SU-DHL-6 (cell line): ENCODE data around the gene NPIPB6.
"Not testable (repeated sequence)": the region's sequence is repeated elsewhere in the genome, so short reads cannot be mapped to it uniquely, and the experiment has no call there.

Experiments
- H2AFZ ChIP-seq: fragments of 200-600 bp; sonication (generic); 2 replicates; pipeline ENCODE4 v1.6.1; 2014; ENCODE audit warnings: low read depth, mild to moderate bottlenecking, moderate library complexity, mixed read lengths, antibody characterized with exemption, low read length; ENCODE audit not compliant: severe bottlenecking
- H3F3A ChIP-seq: fragments of 200-600 bp; shearing (Covaris generic); 2 replicates; pipeline ENCODE4 v1.6.0; 2016; ENCODE audit warnings: antibody characterized with exemption, mild to moderate bottlenecking; ENCODE audit not compliant: insufficient read depth
- H3K27ac ChIP-seq: fragments of 200-600 bp; sonication (generic); 2 replicates; pipeline ENCODE4 v1.5.1; 2016; ENCODE audit warnings: low read depth, mild to moderate bottlenecking, low read length, moderate library complexity, mixed read lengths
- H3K27me3 ChIP-seq: fragments of 200-600 bp; sonication (generic), shearing (Covaris generic); 2 replicates; pipeline ENCODE4 v1.6.0; 2014; ENCODE audit warnings: mild to moderate bottlenecking, low read length
- H3K36me3 ChIP-seq: fragments of 200-600 bp; sonication (generic); 2 replicates; pipeline ENCODE4 v1.6.1; 2014; ENCODE audit warnings: mild to moderate bottlenecking, low read length, mixed read lengths
- H3K4me2 ChIP-seq: fragments of 300-600, 200-600 bp; shearing (Covaris generic), sonication (generic); 2 replicates; pipeline ENCODE4 v1.6.0; 2014; ENCODE audit warnings: low read length, low read depth, mild to moderate bottlenecking; ENCODE audit not compliant: poor library complexity, severe bottlenecking
- H3K4me3 ChIP-seq: fragments of 200-600 bp; sonication (generic); 2 replicates; pipeline ENCODE4 v1.5.1; 2014; ENCODE audit warnings: antibody characterized with exemption, low read length, mild to moderate bottlenecking, mixed read lengths; ENCODE audit not compliant: insufficient read depth, poor library complexity, severe bottlenecking
- H3K79me2 ChIP-seq: fragments of 200-600 bp; sonication (generic); 2 replicates; pipeline ENCODE4 v1.6.1; 2014; ENCODE audit warnings: mild to moderate bottlenecking, low read length, moderate library complexity; ENCODE audit not compliant: insufficient read depth
- H3K9ac ChIP-seq: fragments of 200-600 bp; sonication (generic); 2 replicates; pipeline ENCODE4 v1.7.0; 2014; ENCODE audit warnings: mild to moderate bottlenecking, low read length
- H3K9me2 ChIP-seq: fragments of 200-600 bp; sonication (generic); replicated peaks from 2 replicates; pipeline ENCODE4 v1.6.1; 2014; ENCODE audit warnings: low read length; ENCODE audit not compliant: insufficient read depth
- H3K9me3 ChIP-seq: fragments of 200-600 bp; sonication (generic); 2 replicates; pipeline ENCODE4 v1.6.1; 2014; ENCODE audit warnings: low read length, mixed read lengths; ENCODE audit not compliant: insufficient read depth
- H4K20me1 ChIP-seq: fragments of 200-600 bp; sonication (generic); 2 replicates; pipeline ENCODE4 v1.6.1; 2014; ENCODE audit warnings: low read depth, mild to moderate bottlenecking, antibody characterized with exemption, low read length, moderate library complexity, mixed read lengths
- EZH2phosphoT487 ChIP-seq: fragments of 200-600 bp; sonication (generic), shearing (Covaris generic); conservative IDR thresholded peaks from 2 replicates; pipeline ENCODE4 v1.6.1; 2018; ENCODE audit warnings: mild to moderate bottlenecking, antibody characterized with exemption, low read length, moderate library complexity, mixed read lengths
- TF ChIP-seq, protein P1 (sequence below): fragments of 200-600 bp; sonication (generic); IDR thresholded peaks from one replicate; pipeline ENCODE4 v1.5.1; 2017; ENCODE audit warnings: antibody characterized with exemption, mild to moderate bottlenecking, low read length, moderate library complexity; ENCODE audit not compliant: insufficient read depth, poor library complexity, severe bottlenecking

Gene NPIPB6

DNA sequence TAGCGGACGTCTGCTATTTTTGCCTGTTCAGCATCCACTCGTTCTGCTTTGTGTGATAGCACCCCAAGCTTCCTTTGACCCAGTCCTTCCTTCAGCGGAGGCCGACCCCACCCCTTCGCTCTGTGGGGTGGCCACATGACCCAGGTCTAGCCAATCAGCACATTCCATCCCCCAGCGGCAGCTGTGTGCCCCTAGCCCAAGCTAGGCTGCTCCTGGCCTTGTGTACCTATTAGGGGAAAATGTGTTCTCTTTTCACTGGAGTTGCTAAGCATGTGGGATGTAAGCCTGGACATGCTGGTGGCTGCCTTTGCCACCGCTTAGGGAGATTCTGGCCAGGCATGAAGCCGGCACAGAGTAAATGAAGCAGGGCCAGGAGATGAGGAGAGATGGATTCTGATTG lies 33.1 kb downstream of the NPIPB6 start:
- not testable (repeated sequence) for H3K27me3 ChIP-seq, H3K79me2 ChIP-seq, H3K36me3 ChIP-seq, H2AFZ ChIP-seq, H3F3A ChIP-seq, H3K9me2 ChIP-seq, H3K9ac ChIP-seq, H3K4me2 ChIP-seq, H4K20me1 ChIP-seq, H3K9me3 ChIP-seq, H3K27ac ChIP-seq, H3K4me3 ChIP-seq

DNA sequence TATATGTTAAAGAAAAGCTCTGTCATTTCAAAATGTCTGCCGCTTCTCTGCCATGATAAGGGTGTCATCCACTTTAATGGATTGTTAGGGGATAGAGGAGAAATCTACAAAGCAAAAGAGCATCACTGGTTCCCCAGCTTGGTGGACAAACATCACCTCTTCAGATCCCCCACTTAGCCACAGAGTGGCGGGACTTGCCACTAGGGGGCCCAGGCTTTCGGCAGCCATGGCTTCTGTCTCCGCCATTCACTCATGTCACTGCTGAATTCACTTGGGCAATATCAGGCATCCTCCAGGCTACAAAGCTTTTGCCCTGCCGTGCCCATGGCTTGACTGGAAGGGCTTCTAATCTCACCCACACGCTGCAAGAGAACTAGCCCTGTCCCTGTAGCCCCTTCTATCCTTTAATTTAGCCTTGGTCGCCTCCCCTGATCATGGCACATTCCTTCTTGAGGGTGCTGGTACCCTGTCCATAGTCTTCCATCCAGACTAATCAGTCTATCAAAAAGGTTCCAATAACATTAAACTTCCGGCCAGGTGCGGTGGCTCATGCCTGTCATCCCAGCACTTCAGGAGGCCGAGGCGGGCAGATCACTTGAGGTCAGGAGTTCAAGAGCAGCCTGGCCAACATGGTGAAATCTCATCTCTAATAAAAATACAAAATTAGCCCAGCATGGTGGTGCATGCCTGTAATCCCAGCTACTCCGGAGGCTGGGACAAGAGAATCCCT lies 36.3 kb downstream of the NPIPB6 start:
- Histone ChIP-seq H3K4me2 (no peak overlapping the region), H2AFZ (peak overlapping the region; percentile 78), H3K9me2 (no peaks in the 10 kb centered on the region), H3K79me2 (no peaks in the 10 kb centered on the region), H3K36me3 (no peaks in the 10 kb centered on the region), H3F3A (no peaks in the 10 kb centered on the region), H3K27me3 (no peaks in the 10 kb centered on the region), H3K4me3 (no peak overlapping the region), H3K9ac (no peak overlapping the region), H3K9me3 (no peaks in the 10 kb centered on the region), H3K27ac (no peak overlapping the region), H4K20me1 (no peaks in the 10 kb centered on the region)
- TF ChIP-seq EZH2phosphoT487, result no peak
- TF ChIP-seq, protein P1, sequence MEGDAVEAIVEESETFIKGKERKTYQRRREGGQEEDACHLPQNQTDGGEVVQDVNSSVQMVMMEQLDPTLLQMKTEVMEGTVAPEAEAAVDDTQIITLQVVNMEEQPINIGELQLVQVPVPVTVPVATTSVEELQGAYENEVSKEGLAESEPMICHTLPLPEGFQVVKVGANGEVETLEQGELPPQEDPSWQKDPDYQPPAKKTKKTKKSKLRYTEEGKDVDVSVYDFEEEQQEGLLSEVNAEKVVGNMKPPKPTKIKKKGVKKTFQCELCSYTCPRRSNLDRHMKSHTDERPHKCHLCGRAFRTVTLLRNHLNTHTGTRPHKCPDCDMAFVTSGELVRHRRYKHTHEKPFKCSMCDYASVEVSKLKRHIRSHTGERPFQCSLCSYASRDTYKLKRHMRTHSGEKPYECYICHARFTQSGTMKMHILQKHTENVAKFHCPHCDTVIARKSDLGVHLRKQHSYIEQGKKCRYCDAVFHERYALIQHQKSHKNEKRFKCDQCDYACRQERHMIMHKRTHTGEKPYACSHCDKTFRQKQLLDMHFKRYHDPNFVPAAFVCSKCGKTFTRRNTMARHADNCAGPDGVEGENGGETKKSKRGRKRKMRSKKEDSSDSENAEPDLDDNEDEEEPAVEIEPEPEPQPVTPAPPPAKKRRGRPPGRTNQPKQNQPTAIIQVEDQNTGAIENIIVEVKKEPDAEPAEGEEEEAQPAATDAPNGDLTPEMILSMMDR, result peak; percentile 86

DNA sequence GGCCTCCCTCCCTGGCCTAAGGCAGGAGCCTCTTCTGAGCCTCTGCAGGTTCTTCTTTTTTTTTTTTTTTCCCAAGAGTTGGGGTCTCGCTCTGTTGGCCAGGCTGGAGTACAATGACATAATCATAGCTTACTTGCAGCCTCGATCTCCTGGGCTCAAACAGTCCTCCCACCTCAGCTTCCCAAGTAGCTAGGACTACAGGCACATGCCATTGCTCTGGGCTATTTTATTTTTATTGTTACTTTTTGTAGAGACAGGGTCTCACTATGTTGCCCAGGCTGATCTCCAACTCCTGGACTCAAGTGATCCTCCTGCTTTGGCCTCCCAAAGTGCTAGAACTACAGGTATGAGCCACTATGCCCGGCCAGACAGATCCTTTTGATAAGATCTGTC lies 38.4 kb downstream of the NPIPB6 start:
- Histone ChIP-seq H3K79me2 (no peaks in the 10 kb centered on the region), H3K4me3 (no peak overlapping the region), H3K9me2 (no peaks in the 10 kb centered on the region), H3K27me3 (no peaks in the 10 kb centered on the region), H4K20me1 (no peaks in the 10 kb centered on the region), H3K9me3 (no peaks in the 10 kb centered on the region), H3F3A (no peaks in the 10 kb centered on the region), H3K4me2 (no peak overlapping the region), H2AFZ (no peak overlapping the region), H3K9ac (no peak overlapping the region), H3K27ac (no peak overlapping the region), H3K36me3 (no peaks in the 10 kb centered on the region)
- no peak for TF ChIP-seq EZH2phosphoT487
- TF ChIP-seq, protein P1, result no peak

DNA sequence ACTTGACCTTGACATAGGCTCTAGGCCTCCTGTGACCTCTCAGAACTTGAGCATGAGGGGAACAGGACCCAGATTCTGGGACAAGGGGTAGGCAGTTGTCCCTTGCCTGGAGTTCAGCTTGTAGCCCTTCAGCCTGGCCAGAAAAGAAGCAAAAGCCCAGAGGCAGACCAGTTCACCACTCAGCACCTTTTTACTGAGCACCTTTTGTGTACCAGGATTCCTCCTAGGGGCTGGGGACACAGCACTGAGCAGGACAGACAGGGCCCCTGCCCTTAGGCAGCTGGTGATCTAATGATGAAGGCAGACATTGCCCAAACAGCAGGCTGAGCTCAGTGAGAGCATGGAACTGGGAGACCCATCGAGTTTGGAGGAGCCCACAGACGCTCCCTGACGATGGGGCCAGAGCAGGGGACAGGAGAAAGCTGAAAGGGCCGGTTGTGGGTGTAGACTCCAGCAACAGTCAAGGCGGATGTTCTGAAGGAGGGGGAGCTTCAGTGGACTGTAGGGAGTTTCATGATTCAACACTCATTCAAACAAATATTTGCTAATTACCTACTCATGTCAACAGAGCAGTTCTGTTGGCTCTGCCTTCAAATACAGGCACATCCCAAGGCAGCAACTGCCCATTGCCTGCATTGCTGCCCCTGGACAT lies 38.9 kb downstream of the NPIPB6 start:
- H3K27ac ChIP-seq, result no peak overlapping the region
- H3K9ac ChIP-seq, result no peak overlapping the region
- H3K27me3 ChIP-seq, result no peaks in the 10 kb centered on the region
- H2AFZ ChIP-seq, result no peak overlapping the region
- H3K9me2 ChIP-seq, result no peaks in the 10 kb centered on the region
- H4K20me1 ChIP-seq, result no peaks in the 10 kb centered on the region
- no peaks in the 10 kb centered on the region for H3K79me2 ChIP-seq
- H3K4me3 ChIP-seq, result no peak overlapping the region
- H3K9me3 ChIP-seq, result no peaks in the 10 kb centered on the region
- TF ChIP-seq, protein P1, result no peak
- TF ChIP-seq EZH2phosphoT487, result no peak
- H3F3A ChIP-seq, result no peaks in the 10 kb centered on the region
- no peak overlapping the region for H3K4me2 ChIP-seq
- no peaks in the 10 kb centered on the region for H3K36me3 ChIP-seq
